GM18870 (cell line): ENCODE data around the gene SLC5A2.
"Not testable (repeated sequence)": the region's sequence is repeated elsewhere in the genome, so short reads cannot be mapped to it uniquely, and the experiment has no call there.

Source experiments
- ATAC-seq: cut with Tn5 transposase; IDR thresholded peaks from one replicate; pipeline ENCODE4 v1.9.1; 2021; ENCODE audit warnings: moderate library complexity; ENCODE audit not compliant: unreplicated experiment

SLC5A2 gene

DNA sequence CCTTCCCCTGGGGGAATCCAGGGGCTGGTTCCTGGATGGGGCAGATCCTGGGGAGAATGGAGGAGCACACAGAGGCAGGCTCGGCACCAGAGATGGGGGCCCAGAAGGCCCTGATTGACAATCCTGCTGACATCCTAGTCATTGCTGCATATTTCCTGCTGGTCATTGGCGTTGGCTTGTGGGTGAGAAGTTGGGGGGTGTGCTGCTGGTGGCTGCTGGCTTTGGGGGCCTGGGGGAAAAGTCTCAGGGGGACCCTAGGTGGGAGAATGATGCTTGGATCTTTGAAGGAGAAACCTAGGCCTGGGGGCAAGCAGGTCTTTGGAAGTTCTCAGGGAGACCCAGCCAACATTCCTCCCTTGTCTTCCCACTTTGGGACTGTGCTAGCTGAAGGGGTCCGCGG lies at the start of gene SLC5A2:
TSS of gene SLC5A2 (plus strand) at position 43 of the 400 bp plus-strand sequence. CDS start at position 57, 14 bp downstream.
- ATAC-seq, result no peak

DNA sequence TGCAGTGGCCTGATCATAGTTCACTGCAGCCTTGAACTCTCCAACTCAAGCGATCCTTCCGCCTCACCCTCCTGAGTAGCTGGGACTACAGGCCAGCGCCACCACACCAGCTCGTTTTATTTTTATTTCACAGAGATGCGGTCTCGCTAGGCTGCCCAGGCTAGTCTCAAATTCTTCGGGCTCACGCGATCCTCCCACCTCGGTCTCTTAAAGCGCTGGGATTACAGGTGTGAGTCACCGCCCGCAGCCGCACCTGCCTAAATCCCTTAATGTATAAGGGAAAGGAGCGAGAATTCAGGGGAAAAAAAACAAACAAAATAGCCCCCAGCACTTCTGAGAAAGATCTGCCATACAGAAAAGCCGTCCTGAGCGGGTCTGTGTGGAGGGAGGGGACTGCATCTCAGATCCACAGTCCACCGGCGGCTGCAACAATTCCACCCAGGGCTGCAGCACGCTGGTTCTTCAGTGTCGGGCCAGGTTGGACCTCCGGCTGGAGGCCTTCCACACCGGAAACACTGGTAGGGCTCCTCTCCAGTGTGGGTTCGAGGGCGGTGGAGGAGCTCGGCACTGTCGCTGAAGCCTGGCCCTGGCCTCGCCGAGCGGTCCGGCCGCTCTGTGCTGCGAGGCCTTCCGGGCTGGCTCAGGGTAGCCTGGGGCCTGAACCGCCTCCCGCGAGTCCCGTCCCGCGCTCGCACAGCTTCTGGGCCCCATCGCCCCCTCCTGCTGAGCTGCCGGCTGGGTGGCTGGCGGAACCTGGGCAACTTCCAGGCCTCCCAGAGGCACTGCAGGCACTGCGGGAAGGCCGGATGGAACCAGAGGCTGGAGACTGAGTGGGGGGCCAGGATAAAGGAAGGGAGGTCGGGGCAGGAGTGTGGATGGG lies 47.3 kb upstream of the SLC5A2 start:
- no peak for ATAC-seq

GRCh38 chr16:31436221-31437045 lies 46.5 kb upstream of the SLC5A2 start:
- ATAC-seq, result no peak

DNA sequence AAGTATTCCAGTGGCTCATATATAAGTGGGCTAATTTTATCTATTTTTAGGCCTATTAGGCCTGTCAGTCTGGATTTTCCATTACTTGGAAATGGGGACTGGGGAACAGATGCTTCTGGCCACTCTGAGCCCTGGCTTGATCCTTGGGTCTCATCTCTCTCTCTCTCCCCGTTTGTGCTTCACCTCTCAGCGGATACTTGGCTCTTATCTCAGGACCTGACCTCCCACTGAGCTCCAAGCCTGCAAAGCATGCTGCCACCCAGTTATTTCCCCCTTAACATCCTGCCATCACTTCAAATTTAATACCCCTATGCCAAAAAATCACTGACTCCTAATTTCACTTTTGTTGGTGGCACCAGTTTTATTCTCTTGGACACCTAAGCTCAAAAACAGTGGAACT lies 44.5 kb upstream of the SLC5A2 start:
- no peak for ATAC-seq

DNA sequence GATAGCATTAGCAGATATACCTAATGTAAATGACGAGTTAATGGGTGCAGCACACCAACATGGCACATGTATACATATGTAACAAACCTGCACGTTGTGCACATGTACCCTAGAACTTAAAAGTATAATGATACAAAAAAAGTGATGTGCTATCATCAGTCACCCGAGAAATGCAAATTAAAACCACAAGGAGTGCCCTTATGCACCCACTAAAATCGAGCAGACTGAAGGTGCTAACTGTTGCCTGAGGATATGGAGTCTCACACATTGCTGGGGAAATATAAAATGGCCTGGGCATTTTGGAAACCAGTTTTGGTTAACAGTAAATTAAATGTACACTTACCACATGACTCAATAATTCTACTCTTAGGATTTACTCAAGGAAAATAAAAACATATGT lies 43.9 kb upstream of the SLC5A2 start:
- not testable (repeated sequence) for ATAC-seq

- no peak for ATAC-seq
These were observed 43.4 kb upstream of the SLC5A2 start for GRCh38 chr16:31439519-31439918.

DNA sequence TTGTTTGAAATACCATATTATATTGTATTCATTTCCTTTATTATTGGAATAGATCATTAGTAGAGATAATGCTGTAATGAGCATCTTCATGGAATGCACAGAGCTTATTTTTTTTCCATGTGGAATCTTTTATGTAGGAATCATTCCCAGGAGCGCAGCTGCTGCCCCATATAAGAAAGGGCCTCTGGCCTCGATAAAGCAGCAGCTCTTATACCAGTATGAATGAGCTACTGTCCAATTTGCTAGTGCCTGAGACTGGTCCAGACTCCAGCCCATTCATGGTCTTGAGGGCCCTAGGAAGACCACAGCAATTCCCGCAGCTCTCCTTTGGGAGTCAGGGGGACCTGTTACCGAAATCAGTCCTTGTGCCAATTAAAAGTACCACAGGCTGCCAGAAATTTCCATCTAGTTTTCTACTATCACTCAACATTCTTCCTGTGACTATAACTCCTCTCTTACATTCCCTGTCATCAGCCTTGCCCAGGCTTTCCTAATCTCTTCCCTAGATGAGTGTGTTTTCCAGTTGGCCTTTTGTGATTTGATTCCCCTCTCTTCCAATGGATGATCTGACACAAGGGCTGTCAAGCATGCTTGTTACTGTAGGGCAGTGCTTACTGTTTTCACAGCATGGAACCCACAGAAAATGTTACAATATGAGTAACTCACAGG lies 42.3 kb upstream of the SLC5A2 start:
- ATAC-seq, result no peak

- no peak for ATAC-seq
These were observed 41.0 kb upstream of the SLC5A2 start for GRCh38 chr16:31441956-31442355.

GRCh38 chr16:31445931-31446330 lies 37.0 kb upstream of the SLC5A2 start:
- ATAC-seq, result not testable (repeated sequence)

DNA sequence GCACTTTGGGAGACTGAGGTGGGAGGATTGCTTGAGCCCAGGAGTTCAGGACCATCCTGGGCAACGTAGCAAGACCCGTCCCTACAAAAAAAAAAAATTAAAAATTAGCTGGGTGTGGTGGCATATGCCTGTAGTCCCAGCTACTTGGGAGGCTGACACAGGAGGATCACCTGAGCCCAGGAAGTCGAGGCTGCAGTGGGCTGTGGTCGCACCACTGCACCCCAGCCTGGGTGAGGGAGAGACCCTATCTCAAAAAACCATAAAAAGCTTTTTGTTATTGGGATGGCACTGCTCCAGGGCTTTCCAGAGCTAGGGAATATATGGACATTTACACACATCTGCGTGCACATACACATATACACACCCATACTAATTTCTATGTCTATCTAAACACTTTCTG lies 31.7 kb upstream of the SLC5A2 start:
- ATAC-seq, result no peak

- ATAC-seq, result no peak
These were observed 31.1 kb upstream of the SLC5A2 start for GRCh38 chr16:31451681-31452351.

- ATAC-seq, result no peak
These were observed 30.3 kb upstream of the SLC5A2 start for GRCh38 chr16:31452631-31453106.

DNA sequence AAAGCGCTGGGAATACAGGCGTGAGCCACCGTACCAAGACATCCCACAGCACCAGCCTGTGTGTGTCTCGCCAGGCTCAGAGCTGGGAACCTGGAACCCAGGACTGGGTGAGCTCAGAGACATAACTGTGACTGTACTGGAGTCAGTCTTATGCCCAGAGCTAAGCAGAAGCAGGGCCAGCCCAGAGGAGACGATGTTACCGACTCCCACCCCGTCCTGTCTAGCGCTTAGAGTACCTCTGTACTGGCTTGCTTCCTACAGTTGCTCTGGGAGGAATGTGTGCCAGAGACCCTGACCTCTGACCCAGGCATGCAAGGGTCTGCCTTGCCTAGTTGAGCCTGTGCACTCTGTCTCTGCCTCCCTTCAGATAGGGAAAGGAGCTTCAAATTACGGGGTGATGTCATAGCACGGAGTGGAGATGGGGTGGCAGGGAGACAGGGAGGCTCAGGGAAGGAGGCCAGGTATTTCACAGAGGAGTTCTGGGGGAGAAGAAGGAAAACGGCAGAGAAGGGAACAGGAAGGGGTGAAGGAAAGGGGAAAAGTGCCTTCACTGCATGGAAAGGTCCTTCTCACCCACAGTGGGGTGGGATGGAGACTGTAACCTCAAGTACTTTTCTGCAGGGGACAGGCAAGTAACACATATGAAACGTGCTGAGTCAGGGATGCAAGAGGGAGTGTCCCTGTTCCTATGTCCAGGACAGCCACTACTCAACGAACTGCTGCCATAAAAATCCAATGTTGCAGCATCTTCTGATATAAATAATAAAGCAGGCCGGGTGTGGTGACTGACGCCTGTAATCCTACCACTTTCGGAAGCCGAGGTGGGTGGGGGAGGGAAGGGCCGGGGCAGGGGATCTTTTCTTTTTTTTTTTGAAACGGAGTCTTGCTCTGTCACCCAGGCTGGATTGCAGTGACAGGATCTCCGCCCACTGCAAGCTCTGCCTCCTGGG lies 29.4 kb upstream of the SLC5A2 start:
- ATAC-seq, result no peak

- ATAC-seq, result no peak
These were observed 27.2 kb upstream of the SLC5A2 start for GRCh38 chr16:31455601-31456314.

- ATAC-seq, result no peak
These were observed 25.9 kb upstream of the SLC5A2 start for GRCh38 chr16:31456988-31457360.

- ATAC-seq, result no peak
These were observed 24.7 kb upstream of the SLC5A2 start for GRCh38 chr16:31458073-31458843.

- ATAC-seq, result peak; percentile 82
These were observed 23.9 kb upstream of the SLC5A2 start, which contains the start of gene ARMC5 for GRCh38 chr16:31458844-31459686. Gene ARMC5 (plus strand): TSS chr16:31459501. CDS start chr16:31459525, 24 bp downstream.
